ENCODE measurements around the gene ARL6IP1.
A peak's percentile ranks its signal among the peaks of the same experiment; 100 is the strongest.

DNA sequence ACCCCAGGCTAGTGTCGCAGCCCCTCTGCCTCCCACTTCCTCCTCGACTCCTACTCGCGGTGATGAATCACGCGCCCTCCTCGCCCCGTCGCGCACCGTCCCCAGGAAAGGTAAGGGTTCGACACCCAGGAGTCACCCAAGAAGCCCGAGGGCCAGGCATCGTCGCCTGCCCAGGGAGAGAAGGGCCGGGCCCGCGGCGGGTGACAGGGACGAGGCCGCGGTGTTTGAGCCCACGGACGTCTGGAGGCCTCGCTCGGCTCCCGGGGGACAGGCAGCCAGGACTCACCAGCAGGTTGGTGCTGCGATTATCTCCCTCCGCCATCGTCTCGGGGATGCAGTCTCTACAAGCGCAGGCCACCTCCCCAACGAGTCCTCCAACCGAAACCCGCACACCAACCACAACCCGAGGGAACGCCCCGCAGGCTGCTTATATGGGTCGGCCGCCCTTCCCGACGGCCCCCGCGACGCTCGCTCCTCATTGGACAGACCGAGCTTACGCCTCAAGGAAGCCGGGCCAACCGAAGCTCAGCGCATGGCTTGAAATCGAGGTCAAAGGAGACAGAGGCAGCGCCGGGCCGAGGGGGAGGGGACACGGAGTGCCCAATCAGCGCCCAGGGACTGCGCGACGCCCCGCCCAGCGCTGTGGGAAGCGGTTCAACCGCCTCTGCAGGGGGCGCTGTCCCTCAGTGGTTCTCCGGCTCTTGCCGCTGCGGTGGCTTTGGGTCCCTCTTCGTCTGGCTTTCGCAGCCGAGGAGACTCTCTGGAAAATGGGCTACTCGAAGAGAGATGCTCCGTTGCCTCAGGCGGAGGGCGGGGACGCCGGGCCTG is at the start of gene ARL6IP1:
- TF ChIP-seq, protein P1, sequence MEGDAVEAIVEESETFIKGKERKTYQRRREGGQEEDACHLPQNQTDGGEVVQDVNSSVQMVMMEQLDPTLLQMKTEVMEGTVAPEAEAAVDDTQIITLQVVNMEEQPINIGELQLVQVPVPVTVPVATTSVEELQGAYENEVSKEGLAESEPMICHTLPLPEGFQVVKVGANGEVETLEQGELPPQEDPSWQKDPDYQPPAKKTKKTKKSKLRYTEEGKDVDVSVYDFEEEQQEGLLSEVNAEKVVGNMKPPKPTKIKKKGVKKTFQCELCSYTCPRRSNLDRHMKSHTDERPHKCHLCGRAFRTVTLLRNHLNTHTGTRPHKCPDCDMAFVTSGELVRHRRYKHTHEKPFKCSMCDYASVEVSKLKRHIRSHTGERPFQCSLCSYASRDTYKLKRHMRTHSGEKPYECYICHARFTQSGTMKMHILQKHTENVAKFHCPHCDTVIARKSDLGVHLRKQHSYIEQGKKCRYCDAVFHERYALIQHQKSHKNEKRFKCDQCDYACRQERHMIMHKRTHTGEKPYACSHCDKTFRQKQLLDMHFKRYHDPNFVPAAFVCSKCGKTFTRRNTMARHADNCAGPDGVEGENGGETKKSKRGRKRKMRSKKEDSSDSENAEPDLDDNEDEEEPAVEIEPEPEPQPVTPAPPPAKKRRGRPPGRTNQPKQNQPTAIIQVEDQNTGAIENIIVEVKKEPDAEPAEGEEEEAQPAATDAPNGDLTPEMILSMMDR (IDR thresholded peaks at IDR 0.05; ENCODE audit: low read length) = peak; percentile 79
- TF ChIP-seq EZH2 (IDR thresholded peaks at IDR 0.05; ENCODE audit: borderline replicate concordance, low read length) = no peak

Measured in OCI-LY1 (cell line).